GM19463 (cell line): ENCODE data around the gene TAF8.

Experiments used
- ATAC-seq: cut with Tn5 transposase; IDR thresholded peaks from one replicate; pipeline ENCODE4 v1.9.1; 2021; ENCODE audit warnings: mild to moderate bottlenecking, moderate library complexity; ENCODE audit not compliant: unreplicated experiment

Gene TAF8

DNA sequence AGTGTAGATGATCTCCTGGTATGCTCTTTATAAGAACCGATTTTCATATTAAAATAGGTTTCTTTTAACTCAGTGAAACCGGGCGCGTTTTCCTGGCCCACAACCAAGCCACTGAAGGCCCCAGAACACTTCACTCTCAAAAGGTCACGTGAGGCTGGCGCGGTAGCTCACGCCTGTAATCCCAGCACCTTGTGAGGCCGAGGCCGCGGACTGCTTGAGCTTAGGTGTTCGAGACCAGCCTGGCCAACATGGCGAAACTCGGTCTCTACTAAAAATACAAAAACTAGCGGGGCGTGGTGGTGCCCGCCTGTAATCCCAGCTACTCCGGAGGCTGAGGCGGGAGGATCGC lies 402 bp upstream of the TAF8 start:
- ATAC-seq: no peak

DNA sequence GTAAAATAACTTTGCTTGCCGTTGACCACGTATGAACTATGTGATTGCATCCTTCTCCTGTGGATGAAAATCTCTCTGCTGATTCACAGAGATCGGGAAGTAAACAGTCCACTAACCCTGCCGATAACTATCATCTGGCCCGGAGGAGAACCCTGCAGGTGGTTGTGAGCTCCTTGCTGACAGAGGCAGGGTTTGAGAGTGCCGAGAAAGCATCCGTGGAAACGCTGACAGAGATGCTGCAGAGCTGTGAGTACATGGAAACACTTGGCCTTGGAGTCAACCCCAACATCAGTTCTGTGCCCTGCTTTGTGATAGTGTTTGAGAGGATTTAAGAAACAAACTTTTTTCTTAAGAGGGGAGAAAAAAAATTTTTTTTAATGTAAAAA lies 937 bp downstream of the TAF8 start:
- ATAC-seq: no peak

DNA sequence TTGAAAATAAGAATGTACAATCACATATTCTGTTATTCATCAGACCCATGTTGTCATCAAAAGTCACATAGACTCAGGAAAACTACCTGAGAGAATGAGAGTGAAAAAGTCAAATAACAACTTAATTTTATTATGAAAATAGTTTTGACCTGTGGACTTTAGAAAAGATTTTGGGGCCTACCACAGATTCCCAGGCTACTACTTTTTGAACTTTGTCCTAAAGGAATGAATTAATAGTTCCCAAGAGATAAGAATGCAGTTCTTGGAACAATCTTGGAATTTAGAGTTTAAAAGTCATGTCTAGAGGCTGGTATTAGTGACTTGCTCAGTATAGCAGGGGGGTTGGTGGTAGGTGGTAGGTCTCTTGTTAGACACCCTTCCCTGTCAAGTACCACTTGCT lies 3.3 kb downstream of the TAF8 start:
- no peak for ATAC-seq

DNA sequence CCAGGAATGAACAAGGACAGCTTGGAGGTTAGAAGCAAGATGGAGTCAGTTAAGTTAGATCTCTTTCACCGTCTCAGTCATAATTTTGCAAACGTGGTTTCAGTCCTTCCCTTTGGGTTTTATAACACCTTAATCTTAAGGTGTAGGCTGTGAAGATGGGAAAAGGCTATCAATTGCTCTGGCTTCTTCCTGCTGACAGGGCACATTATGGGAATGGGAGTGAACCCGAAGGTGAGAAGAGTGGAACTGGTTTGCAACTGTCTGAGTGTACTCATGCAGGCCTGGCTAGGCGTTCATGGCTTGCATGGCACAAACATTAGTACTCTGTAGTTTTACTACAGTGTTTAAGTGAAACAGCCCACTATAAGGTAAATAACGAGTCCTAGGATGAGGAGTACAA lies 9.4 kb downstream of the TAF8 start:
- ATAC-seq: no peak

DNA sequence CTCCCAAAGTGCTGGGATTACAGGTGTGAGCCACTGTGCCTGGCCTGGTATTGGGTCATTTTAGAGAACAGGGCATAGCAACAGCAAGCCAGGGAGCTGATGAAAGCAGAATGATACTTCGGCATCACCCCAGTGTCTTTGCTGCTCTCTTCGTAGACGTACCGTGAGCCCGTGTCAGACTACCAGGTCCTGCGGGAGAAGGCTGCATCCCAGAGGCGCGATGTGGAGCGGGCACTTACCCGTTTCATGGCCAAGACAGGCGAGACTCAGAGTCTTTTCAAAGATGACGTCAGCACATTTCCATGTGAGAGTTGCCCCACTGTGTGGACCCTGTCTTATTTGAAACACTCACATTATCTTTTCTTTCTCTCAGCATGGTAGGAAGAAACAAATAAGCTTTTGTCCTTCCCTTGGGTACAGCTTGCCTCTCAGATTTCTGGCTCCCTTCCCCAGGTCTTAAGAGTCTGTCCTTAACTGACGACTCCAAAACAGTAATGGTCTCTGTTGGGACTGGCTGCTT lies 15.9 kb downstream of the TAF8 start:
- no peak for ATAC-seq

DNA sequence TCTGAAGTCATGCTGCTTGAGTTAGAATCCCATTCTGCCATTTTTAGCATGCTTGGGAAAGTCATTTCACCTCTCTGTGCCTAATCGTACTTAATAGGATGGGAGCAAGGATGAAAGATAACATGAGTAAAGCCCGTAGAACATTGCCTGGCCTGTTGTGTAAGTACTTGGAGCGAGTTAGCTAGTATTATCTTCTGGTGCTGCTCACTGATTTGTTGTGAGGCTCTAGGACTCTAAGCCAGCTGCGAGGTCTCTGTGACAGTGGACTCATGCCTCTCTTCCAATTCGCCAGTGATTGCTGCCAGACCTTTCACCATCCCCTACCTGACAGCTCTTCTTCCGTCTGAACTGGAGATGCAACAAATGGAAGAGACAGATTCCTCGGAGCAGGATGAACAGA lies 17.8 kb downstream of the TAF8 start:
- no peak for ATAC-seq

DNA sequence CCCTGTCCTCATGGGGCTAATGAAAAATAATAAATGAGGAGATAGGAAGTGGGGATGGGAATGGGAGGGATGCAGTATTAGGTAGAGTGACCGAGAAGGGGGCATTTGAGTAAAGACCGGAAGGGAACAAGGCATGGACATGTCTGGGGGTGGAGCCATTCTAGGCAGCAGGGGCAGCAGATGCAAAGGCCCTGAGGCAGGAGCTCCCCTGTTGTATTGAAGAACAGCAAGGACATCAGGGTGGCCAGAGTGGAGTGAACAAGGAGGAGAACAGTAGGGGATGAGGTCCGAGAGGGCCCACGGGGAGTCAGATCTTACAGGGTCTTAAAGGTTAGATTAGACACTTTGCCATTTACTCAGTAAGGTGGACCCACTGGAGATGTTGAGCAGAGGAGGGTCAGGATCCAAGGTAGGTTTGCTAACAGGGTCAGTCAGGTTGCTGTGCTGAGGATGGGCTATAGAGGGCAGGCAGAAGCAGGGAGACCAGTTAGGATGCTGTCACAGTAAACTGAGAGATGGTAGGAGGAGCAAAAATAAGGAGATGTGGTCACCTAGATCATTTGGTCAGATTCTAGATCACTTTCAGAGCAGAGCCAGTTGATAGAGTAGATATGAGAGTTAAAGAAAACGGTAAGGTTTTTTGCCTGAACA lies 18.7 kb downstream of the TAF8 start:
- ATAC-seq: no peak

DNA sequence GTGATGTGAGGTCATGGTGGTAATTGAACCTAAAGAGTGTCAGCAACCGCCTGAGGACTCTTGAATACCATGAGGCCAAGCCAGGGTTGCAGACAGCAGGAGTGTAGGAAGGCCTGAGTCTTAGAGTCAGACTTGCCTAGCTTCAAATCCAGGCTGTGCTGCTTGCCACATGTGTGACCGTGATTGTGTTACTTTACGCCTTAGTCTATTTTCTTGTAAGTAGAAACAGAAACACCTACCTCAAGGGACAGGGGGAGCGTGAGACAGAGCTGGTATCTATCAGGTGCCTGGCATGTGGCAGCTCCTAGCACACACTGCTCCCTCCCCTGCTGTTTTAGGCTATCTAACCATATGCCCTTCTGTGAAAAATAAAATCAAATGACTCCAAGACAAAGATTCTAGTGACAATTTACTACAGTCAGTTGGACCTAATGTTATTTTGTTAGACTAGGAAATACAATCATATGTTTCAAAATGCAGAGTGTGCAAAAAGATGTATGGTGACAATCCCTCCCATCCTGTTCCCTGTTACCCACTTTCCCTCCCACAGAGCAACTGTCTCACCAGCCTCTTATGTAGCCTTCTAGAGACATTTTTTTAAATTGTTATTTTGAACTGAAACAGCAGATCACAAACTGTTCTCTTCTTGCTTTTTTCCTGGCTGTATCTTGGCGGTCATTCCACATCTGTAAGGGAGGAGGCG lies 21.7 kb downstream of the TAF8 start:
- ATAC-seq: no peak

DNA sequence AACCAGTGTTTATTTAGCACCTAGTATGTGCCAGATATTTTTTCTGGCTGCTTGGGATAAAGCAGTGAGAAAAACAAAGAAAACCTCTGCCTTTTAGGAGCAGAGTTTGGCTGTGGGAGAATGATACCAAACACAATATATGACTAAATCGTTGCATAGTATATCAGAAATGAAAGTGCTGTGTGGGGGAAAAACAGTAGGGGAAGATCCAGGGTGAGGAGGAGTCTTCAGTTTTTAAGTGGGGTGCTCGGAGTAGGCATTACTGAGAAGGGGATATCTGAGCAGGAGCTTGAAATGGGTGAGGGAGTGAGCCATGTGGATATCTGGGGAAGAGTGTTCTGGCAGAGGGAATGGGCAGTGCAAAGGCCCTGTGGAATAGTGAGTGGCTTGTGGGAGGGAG lies 23.0 kb downstream of the TAF8 start:
- no peak for ATAC-seq

DNA sequence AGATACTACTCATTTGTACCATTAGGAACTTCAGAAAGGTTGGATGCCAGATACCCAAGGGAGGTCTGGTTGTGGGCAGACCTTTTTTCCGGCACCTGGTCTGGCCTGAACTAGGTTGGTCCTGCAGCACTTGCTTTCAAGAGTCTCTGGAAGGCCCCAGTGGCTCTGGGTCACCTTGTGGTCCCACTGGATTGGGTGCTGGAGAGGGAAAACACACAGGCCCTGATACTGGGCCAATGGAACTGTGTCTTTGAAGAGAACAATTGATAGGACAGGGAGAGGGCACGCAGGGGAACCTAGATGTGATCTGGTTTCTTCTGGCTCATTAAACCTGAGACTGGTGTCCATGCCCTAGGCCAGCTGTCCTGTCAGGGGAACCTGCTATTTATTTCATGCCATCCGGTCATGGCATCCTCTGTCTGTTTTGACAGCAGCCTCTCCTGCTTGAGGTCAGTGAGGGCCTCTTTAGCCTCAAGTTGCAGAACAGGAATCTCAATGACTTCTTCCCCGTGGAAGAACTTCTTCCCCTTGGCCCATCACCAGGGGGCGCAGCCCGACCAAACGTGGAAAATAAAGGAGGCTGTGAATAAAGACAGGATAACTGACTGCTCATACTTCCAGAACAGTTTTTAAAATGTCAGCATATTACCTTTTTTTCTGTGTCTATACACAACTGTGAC lies 25.0 kb downstream of the TAF8 start:
- ATAC-seq: no peak

DNA sequence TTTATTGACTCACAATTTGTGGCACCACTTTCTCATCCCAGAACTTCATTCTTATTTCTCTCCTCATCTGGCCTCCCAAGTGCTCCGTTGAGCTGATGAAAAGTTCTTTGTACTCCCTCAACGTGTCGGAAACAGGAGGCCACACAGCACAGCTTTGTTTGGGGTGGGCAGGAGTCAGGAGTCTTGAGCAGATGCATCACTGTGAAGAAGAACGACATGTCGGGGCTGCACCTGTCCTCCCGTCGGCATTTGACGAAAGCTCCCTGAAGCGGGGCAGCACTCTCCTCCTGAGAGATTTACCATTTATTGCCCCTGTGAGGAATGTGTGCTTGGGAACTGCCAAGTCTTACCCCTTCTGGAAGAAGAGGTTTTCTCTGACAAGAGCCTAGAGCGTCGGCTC lies 28.1 kb downstream of the TAF8 start:
- no peak for ATAC-seq

DNA sequence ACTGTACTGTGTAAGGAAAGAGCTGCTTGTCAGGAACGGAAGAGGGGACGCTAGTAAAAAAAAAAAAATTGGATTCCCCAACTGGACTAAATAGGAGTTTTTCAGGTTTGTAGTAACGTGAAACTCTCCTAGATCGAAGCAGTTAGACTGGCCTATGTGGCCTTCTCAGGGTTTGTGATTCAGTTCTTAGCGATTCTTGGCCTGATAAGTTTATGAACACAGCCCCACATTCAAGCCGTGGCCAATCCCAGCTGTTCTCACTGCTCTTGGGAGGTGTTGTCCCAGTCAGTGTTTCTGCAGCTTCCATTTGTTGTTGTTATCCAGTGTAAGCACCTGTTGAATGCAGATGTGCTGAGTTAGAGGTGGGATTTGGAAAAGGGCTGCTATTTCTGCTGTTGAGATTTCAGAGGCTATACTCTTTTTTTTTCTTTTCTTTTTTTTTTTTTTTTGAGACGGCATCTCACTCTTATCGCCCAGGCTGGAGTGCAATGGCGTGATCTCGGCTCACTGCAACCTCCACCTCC lies 29.7 kb downstream of the TAF8 start:
- ATAC-seq: no peak

DNA sequence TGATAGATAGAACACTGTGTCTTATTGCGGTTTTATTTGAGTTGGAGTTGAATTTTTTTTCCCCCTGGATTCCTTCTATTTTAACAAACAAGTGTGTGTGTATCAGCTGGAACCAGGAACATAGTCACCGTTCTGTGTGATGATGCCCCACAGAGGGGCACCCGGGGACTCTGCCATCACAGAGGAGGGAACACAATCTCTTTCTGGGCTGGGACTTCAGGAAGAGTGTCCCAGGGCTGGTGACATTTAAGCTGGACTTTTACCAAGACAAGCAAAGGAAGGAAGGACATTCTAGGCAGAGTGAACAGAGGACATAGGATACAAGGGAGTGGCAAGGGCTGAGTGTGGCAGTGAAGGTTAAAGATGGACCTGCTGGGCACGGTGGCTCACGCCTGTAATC lies 33.2 kb downstream of the TAF8 start:
- no peak for ATAC-seq

DNA sequence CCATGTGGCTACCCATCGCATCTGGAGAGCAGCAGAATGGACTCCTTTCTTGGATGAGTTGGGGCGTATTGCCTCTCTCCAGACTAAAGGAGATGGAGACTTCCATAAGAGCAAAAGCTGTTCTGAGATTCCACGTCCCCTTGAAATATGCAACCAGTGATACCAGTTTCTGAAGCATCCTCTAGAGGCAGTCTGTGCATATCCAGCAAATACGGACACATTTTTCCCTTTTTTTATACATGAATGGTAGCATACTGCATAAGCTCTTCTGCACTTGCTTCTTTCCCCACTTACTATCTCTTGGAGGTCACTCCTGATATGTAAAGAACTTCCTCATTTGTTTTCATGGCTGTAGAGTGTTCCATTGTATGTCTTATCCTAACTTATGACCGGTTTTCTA lies 34.6 kb downstream of the TAF8 start:
- ATAC-seq: no peak

DNA sequence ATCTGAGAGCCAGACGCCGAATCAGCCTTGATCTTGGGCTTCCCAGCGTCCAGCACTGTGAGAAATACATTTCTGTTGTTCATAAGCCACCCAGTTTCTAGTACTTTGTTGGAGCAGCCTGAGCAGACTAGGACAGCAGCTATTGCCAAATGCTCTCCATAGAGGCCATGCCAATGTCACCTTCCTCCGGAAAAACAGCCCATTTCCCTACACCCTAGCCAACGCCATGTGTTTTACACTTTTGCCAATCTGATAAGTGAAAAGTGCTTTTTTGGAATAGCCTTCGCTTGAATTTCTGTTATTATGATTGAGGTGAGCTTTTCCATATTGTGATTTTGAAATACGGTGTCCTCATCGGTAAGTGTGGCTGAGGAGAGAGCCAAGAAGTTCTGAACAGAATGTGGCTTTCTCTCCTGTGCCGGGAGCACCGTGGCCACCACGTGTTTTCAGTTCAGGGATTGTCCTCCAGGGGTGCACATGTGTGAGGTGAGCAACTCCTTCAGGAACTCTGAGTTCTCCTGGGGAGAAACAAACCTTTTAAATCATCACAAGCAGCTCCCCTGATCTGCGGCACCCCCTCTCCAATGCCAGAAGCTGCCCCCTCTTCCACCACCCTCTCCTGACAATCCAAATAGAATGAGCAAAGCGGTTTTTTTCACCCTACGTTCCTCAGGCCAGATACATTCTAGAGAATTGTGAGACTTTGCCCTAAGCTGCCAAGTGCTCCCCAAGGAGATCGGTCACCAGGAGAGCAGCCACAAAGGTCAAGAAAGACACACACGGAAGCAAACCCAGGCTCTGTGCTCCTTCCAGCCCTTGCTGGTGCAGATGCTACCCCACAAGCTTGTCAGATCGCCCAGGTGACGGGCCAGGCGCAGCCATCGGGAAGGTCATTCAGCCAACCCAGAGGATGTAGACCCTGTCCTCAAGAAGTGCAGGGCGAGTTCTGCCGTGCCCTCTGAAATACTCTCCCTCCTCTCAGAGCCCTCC lies 36.0 kb downstream of the TAF8 start:
- ATAC-seq: no peak

DNA sequence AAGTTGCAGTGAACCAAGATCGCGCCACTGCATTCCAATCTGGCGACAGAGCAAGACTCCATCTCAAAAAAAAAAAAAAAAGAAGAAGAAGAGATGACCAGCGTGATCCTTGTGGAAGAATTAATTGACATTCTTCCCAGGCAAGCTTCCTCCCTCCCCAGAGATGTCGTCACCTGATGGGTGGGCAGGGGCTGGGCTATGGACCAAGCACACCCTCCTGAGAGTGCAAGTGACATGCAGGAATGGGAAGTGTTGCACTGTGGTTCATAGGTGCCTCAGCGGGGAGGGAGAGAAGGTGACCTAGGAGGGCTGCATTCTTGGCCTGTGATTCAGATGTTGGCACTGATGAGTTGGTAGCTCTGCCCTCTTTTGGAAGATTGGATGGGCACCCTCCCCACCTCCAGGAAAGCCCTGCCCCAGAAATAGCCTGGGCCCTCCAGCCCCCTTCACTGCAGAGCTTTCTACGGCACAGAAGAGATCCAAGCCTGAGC lies 37.8 kb downstream of the TAF8 start:
- no peak for ATAC-seq

DNA sequence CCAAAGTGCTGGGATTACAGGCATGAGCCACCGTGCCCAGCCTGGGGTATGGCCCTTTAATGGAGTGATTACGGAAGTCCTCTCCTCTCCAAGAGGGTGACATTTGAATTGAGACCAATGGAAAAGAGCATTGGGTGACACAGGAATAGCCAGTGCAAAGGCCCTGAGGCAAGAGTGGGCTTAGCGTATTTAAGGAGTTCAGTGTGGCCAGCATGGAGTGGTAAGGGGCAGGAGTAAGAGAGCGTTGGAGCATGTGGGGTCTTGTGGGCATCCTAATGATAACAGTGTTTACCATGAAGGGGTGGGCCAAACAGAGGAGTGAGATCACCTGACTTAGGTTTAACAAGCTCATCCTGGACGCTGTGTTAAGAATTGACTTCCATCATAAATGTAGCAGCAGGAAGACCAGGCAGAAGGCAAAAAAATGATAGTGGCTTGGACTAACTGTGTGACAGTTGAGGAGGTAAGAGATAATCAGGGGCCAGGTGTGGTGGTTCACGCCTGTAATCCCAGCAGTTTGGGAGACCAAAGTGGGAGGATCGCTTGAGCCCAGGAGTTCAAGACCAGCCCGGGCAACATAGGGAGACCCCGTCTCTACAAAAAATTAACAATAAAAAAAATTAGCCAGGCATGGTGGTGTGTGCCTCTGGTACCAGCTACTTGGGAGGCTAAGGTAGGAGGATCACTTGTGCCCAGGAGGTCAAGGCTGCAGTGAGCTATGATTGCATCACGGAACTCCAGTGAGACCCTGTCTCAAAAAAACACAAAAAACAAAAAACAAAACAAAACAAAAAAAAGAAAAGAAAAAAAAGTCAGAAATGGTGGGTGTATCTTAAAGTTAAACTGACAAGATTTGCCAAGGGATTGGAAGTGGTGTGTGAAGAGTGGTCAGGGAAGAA lies 40.7 kb downstream of the TAF8 start:
- no peak for ATAC-seq

DNA sequence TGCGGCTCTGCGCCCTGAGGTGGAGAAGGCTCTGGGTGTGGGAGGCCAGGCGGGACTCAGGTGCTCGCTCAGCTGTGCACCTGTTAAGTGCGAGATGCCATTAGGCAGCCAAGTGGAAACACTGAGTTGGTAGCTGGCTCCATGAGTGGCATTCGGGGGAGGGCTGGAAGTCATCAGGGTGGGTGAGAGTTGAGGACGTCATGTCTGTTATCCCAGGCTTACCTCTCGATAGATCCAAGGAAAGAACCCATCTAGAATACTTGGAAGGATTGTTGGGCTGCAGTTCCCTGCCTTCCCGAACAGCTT lies 41.3 kb downstream of the TAF8 start:
- ATAC-seq: no peak

DNA sequence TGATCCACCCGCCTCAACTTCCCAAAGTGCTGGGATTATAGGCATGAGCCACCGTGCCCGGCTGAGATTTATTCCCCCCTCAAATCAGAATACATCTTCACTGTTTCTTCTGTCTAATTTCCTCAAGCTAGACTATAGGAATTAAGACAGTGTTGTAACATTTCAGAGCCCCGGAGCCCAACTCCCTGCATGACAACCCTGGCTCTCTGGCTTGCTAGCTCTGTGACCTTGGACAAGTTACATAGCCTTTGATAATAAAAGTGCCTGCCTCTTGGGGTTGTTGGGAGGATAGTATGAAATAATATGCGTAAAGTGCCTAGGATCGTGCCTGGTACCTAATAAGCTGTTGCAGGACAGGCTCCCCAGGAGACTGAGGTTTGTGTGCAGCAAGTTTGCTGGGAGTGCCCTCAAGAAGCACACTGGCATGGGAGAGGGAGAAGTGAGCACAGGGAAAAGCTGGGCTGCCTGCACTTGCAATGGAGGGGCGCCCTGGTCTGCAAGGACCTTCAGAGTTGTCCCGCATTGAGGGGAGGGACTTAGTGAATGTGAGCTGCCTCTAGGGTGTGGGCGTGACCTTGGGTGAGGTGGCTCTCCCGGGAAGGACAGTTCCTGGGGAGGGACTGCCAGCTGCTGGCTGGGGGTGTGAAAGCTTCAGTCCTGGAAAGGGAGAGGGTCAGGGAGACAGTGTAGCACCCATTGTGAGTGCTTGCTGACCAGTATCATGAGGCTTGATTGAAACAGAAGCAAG lies 43.4 kb downstream of the TAF8 start:
- no peak for ATAC-seq
